HG02571 (cell line): ENCODE results near the gene ITPRID1.
"Not testable (repeated sequence)": the region's sequence is repeated elsewhere in the genome, so short reads cannot be mapped to it uniquely, and the experiment has no call there.

Experiments used
- ATAC-seq: cut with Tn5 transposase; IDR thresholded peaks from one replicate; pipeline ENCODE4 v1.9.1; 2021; ENCODE audit warnings: mild to moderate bottlenecking, moderate library complexity; ENCODE audit not compliant: unreplicated experiment

The ITPRID1 gene

GRCh38 chr7:31516680-31517502 is 3.0 kb downstream of the ITPRID1 start:
- no peak for ATAC-seq

GRCh38 chr7:31517513-31517912 is 3.6 kb downstream of the ITPRID1 start:
- no peak for ATAC-seq

- ATAC-seq, result no peak
These were observed 4.9 kb downstream of the ITPRID1 start for GRCh38 chr7:31518766-31519165.

GRCh38 chr7:31521336-31522010 is 7.6 kb downstream of the ITPRID1 start:
- ATAC-seq, result no peak

GRCh38 chr7:31526864-31527263 is 13.0 kb downstream of the ITPRID1 start:
- no peak for ATAC-seq

GRCh38 chr7:31529103-31529502 is 15.2 kb downstream of the ITPRID1 start:
- ATAC-seq, result no peak

GRCh38 chr7:31540651-31541185 is 26.8 kb downstream of the ITPRID1 start:
- ATAC-seq, result not testable (repeated sequence)

GRCh38 chr7:31545549-31545948 is 31.7 kb downstream of the ITPRID1 start:
- ATAC-seq, result no peak

GRCh38 chr7:31549611-31550010 is 35.7 kb downstream of the ITPRID1 start:
- ATAC-seq, result no peak

- no peak for ATAC-seq
These were observed 36.5 kb downstream of the ITPRID1 start for GRCh38 chr7:31550432-31550831.

- no peak for ATAC-seq
These were observed 39.8 kb downstream of the ITPRID1 start for GRCh38 chr7:31553661-31554081.

GRCh38 chr7:31562002-31562401 is 48.1 kb downstream of the ITPRID1 start:
- no peak for ATAC-seq

- no peak for ATAC-seq
These were observed 49.6 kb downstream of the ITPRID1 start for GRCh38 chr7:31563522-31563921.

GRCh38 chr7:31563951-31564350 is 50.1 kb downstream of the ITPRID1 start:
- no peak for ATAC-seq

GRCh38 chr7:31564661-31565060 is 50.8 kb downstream of the ITPRID1 start:
- no peak for ATAC-seq

- ATAC-seq, result no peak
These were observed 55.6 kb downstream of the ITPRID1 start for GRCh38 chr7:31569528-31569927.

- ATAC-seq, result no peak
These were observed 69.6 kb downstream of the ITPRID1 start for GRCh38 chr7:31583526-31583925.

GRCh38 chr7:31583942-31584341 is 70.1 kb downstream of the ITPRID1 start:
- ATAC-seq, result no peak

GRCh38 chr7:31595390-31595789 is 81.5 kb downstream of the ITPRID1 start:
- no peak for ATAC-seq

- ATAC-seq, result no peak
These were observed 88.2 kb downstream of the ITPRID1 start for GRCh38 chr7:31602041-31602625.

- no peak for ATAC-seq
These were observed 89.2 kb downstream of the ITPRID1 start for GRCh38 chr7:31603046-31603445.

- no peak for ATAC-seq
These were observed 99.7 kb downstream of the ITPRID1 start for GRCh38 chr7:31613604-31614003.
